GM23338 (cell line): ENCODE data around the gene DRAXIN. TPM values are rescaled to one million over a fixed set of nuclear protein-coding genes. Genes with fewer than 3 reads are reported as not detected.

Experiments
- ATAC-seq: fragments of 200-7000 bp; cut with Tn5 transposase; 3 replicates; pipeline ENCODE4 v1.9.1; 2020
- DNase-seq: peaks from one replicate; pipeline ENCODE4 v3.0.0-alpha.2; 2015; ENCODE audit warnings: low spot score
- H2AFZ ChIP-seq: fragments of 200-600 bp; sonication (generic); 2 replicates; pipeline ENCODE4 v1.8.0; 2016; ENCODE audit warnings: antibody characterized with exemption, mild to moderate bottlenecking, moderate library complexity
- H3F3A ChIP-seq: fragments of 200-600 bp; sonication (generic); replicated peaks from 2 replicates; pipeline ENCODE4 v1.8.0; 2017; ENCODE audit warnings: antibody characterized with exemption, mixed run types, low read depth
- H3K27ac ChIP-seq: fragments of 200-600 bp; sonication (generic); 2 replicates; pipeline ENCODE4 v1.6.1; 2016; ENCODE audit warnings: low read depth
- H3K27me3 ChIP-seq: fragments of 200-600 bp; sonication (generic); 2 replicates; pipeline ENCODE4 v1.8.0; 2016; ENCODE audit warnings: mild to moderate bottlenecking, mixed run types, moderate library complexity; ENCODE audit not compliant: insufficient read depth
- H3K36me3 ChIP-seq: fragments of 200-600 bp; sonication (generic); 2 replicates; pipeline ENCODE4 v1.8.0; 2016; ENCODE audit warnings: mild to moderate bottlenecking; ENCODE audit not compliant: insufficient read depth
- H3K4me1 ChIP-seq: fragments of 200-600 bp; sonication (generic); 2 replicates; pipeline ENCODE4 v1.8.0; 2016; ENCODE audit warnings: mild to moderate bottlenecking, moderate library complexity; ENCODE audit not compliant: insufficient read depth
- H3K4me2 ChIP-seq: fragments of 200-600 bp; sonication (generic); 2 replicates; pipeline ENCODE4 v1.7.1; 2017; ENCODE audit warnings: mixed run types
- H3K4me3 ChIP-seq: fragments of 200-600 bp; sonication (generic); 2 replicates; pipeline ENCODE4 v1.6.1; 2016; ENCODE audit warnings: mixed run types
- H3K79me2 ChIP-seq: fragments of 200-600 bp; sonication (generic); replicated peaks from 2 replicates; pipeline ENCODE4 v1.8.0; 2017; ENCODE audit warnings: mild to moderate bottlenecking; ENCODE audit not compliant: insufficient read depth
- H3K9me2 ChIP-seq: fragments of 200-600 bp; sonication (generic); 2 replicates; pipeline ENCODE4 v1.8.0; 2017; ENCODE audit not compliant: insufficient read depth
- H4K20me1 ChIP-seq: fragments of 200-600 bp; sonication (generic); replicated peaks from 2 replicates; pipeline ENCODE4 v1.8.0; 2017; ENCODE audit warnings: mild to moderate bottlenecking; ENCODE audit not compliant: insufficient read depth
- H3K27ac Mint-ChIP-seq: 2 replicates; pipeline ENCODE4 v1.8.0; 2020; ENCODE audit warnings: inconsistent platforms, mild to moderate bottlenecking, moderate library complexity, mixed read lengths
- H3K27me3 Mint-ChIP-seq: 3 replicates; pipeline ENCODE4 v1.8.0; 2022; ENCODE audit warnings: low read depth, mild to moderate bottlenecking, moderate library complexity, mixed read lengths, inconsistent platforms; ENCODE audit not compliant: insufficient read depth, poor library complexity
- H3K36me3 Mint-ChIP-seq: 3 replicates; pipeline ENCODE4 v1.8.0; 2021; ENCODE audit warnings: low read depth, mild to moderate bottlenecking, inconsistent platforms, moderate library complexity, mixed read lengths
- H3K4me1 Mint-ChIP-seq: 3 replicates; pipeline ENCODE4 v1.8.0; 2020; ENCODE audit warnings: mild to moderate bottlenecking, inconsistent platforms, mixed read lengths
- H3K4me3 Mint-ChIP-seq: 3 replicates; pipeline ENCODE4 v1.8.0; 2021; ENCODE audit warnings: moderate library complexity, mild to moderate bottlenecking, inconsistent platforms, mixed read lengths
- H3K9me3 Mint-ChIP-seq: 3 replicates; pipeline ENCODE4 v1.8.0; 2020; ENCODE audit warnings: moderate library complexity, mild to moderate bottlenecking, inconsistent platforms, mixed read lengths
- CREB1 ChIP-seq: fragments of 250-450 bp; sonication (Bioruptor Pico); IDR thresholded peaks from 2 replicates; pipeline ENCODE4 v1.5.0; 2020; ENCODE audit warnings: low read depth, mild to moderate bottlenecking, moderate library complexity
- CTCF ChIP-seq, 2 experiments: fragments of 200-600 bp in 1 of 2; sonication (generic) in 1 of 2; conservative IDR thresholded peaks; 2 replicates each; pipeline versions ENCODE4 v1.5.1 to v1.6.1; 2016 to 2017; ENCODE audit warnings: antibody characterized with exemption in 2 of 2, low read depth in 2 of 2, mild to moderate bottlenecking in 2 of 2, moderate library complexity in 1 of 2
- EZH2 ChIP-seq: fragments of 200-600 bp; sonication (generic); IDR thresholded peaks from one replicate; pipeline ENCODE4 v1.8.0; 2017; ENCODE audit warnings: antibody characterized with exemption, mild to moderate bottlenecking, low read depth; ENCODE audit not compliant: unreplicated experiment
- EZH2phosphoT487 ChIP-seq: fragments of 200-600 bp; sonication (generic); IDR thresholded peaks from one replicate; pipeline ENCODE4 v1.8.1; 2018; ENCODE audit warnings: antibody characterized with exemption; ENCODE audit not compliant: unreplicated experiment
- NANOG ChIP-seq: IDR thresholded peaks from 2 replicates; pipeline ENCODE4 v1.6.1; 2016; ENCODE audit warnings: antibody characterized with exemption, borderline replicate concordance
- REST ChIP-seq: IDR thresholded peaks from one replicate; pipeline ENCODE4 v1.6.1; 2018; ENCODE audit warnings: antibody characterized with exemption; ENCODE audit not compliant: unreplicated experiment
- STAT1 ChIP-seq: IDR thresholded peaks from one replicate; pipeline ENCODE4 v1.6.1; 2016; ENCODE audit warnings: antibody characterized with exemption; ENCODE audit not compliant: unreplicated experiment
- ZNF114 ChIP-seq: fragments of 250-450 bp; sonication (Bioruptor Pico); IDR thresholded peaks from 2 replicates; pipeline ENCODE4 v1.5.0; 2020; ENCODE audit warnings: mild to moderate bottlenecking, moderate library complexity
- polyA plus RNA-seq: library from polyadenylated mRNA; unstranded; fragments of >200 nt; fragmentation: Nextera tagmentation; extraction: Ambion mirVana; gene quantifications from 2 replicates; pipeline ENCODE4 v1.2.1, GENCODE V29; 2016
- total RNA-seq: library from RNA; depleted of rRNA; stranded (reverse); fragments of >200 nt; shearing (Covaris generic); gene quantifications from 2 replicates; pipeline ENCODE4 v1.2.3, GENCODE V29; 2014

DRAXIN gene
- total and polyA plus RNA-seq, 2 experiments from 2014 or later: 7.6 to 23.0 TPM

GRCh38 chr1:11770011-11770410 lies 78.5 kb downstream of the DRAXIN start:
- Mint-ChIP-seq H3K4me3 (no peak overlapping the region), H3K36me3 (no peaks in the 10 kb centered on the region), H3K27me3 (peaks cover 15% of the 10 kb centered on the region), H3K9me3 (no peaks in the 10 kb centered on the region), H3K4me1 (peaks cover 3% of the 10 kb centered on the region; the same call in 1 of the 3 replicates), H3K27ac (no peak overlapping the region)
- Histone ChIP-seq H3K27ac (no peak overlapping the region), H3K36me3 (no peaks in the 10 kb centered on the region), H3F3A (no peaks in the 10 kb centered on the region; the same call in 1 of the 2 replicates), H3K79me2 (no peaks in the 10 kb centered on the region), H3K27me3 (no peaks in the 10 kb centered on the region), H3K9me2 (no peaks in the 10 kb centered on the region), H3K4me1 (no peaks in the 10 kb centered on the region), H4K20me1 (no peaks in the 10 kb centered on the region), H3K4me3 (no peak overlapping the region), H3K4me2 (no peak overlapping the region), H2AFZ (no peak overlapping the region)
- TF ChIP-seq REST (no peak), STAT1 (no peak), EZH2 (no peak), CTCF (conservative IDR thresholded peaks at IDR 0.05; ENCODE audit: low read depth in 2 of 2) (no peak), ZNF114 (no peak)
- ATAC-seq (no peak), DNase-seq (no peak)

GRCh38 chr1:11771481-11772043 lies 80.1 kb downstream of the DRAXIN start:
- no peak overlapping the region for H3K27ac Mint-ChIP-seq
- TF ChIP-seq CREB1 (CRISPR knock-in tag) (no peak), REST (no peak), EZH2 (no peak), STAT1 (no peak), EZH2phosphoT487 (no peak), ZNF114 (no peak), NANOG (no peak)

More at GRCh38 chr1:11771481-11772043, 80.1 kb downstream of the DRAXIN start:
- Histone ChIP-seq H3K27me3 (no peaks in the 10 kb centered on the region), H3K9me2 (no peaks in the 10 kb centered on the region), H3K79me2 (no peaks in the 10 kb centered on the region), H3K4me2 (no peak overlapping the region), H3K36me3 (no peaks in the 10 kb centered on the region), H4K20me1 (no peaks in the 10 kb centered on the region), H3F3A (peaks cover 2% of the 10 kb centered on the region; the same call in 1 of the 2 replicates), H3K27ac (no peak overlapping the region), H3K4me1 (no peaks in the 10 kb centered on the region), H3K4me3 (no peak overlapping the region), H2AFZ (no peak overlapping the region; the same call in 1 of the 2 replicates)
- H3K4me1 Mint-ChIP-seq: peaks cover 3% of the 10 kb centered on the region; the same call in 1 of the 3 replicates
- no peak for DNase-seq
- H3K36me3 Mint-ChIP-seq: no peaks in the 10 kb centered on the region
- ATAC-seq: no peak
- peaks cover 15% of the 10 kb centered on the region for H3K27me3 Mint-ChIP-seq
- H3K4me3 Mint-ChIP-seq: no peak overlapping the region
- no peaks in the 10 kb centered on the region for H3K9me3 Mint-ChIP-seq
